ENCODE data around the gene HLA-DPB1.

DNA sequence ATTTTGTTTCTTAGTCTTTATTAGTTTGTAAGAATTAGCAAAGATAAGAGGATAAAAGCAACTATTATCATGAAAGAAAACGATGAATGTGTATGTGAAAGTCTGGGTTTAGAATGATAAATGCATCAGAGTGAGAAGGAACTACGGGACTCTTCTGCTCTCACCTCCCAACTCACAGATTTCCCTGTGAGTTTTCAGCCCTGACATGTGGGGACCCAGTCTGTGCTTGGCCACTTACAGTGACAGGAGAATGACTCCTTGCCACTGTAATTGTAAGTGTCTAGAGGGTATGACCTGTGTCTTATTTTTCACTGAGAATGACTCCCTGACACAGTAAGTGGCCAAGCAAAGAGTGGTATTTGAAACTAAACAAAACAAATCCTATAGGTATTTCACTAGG lies 4.9 kb upstream of the HLA-DPB1 start:
- TF ChIP-seq, protein P1, sequence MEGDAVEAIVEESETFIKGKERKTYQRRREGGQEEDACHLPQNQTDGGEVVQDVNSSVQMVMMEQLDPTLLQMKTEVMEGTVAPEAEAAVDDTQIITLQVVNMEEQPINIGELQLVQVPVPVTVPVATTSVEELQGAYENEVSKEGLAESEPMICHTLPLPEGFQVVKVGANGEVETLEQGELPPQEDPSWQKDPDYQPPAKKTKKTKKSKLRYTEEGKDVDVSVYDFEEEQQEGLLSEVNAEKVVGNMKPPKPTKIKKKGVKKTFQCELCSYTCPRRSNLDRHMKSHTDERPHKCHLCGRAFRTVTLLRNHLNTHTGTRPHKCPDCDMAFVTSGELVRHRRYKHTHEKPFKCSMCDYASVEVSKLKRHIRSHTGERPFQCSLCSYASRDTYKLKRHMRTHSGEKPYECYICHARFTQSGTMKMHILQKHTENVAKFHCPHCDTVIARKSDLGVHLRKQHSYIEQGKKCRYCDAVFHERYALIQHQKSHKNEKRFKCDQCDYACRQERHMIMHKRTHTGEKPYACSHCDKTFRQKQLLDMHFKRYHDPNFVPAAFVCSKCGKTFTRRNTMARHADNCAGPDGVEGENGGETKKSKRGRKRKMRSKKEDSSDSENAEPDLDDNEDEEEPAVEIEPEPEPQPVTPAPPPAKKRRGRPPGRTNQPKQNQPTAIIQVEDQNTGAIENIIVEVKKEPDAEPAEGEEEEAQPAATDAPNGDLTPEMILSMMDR (IDR thresholded peaks at IDR 0.05) = no peak
- TF ChIP-seq POLR2A (IDR thresholded peaks at IDR 0.05) = no peak
